A673 (cell line): Measurements from ENCODE around the gene PARP16.

ENCODE experiments used
- CTCF ChIP-seq: fragments of 300-800, 200-600 bp; sonication (generic); conservative IDR thresholded peaks from 2 replicates; pipeline ENCODE4 v1.5.1; 2017; ENCODE audit warnings: low read depth, mild to moderate bottlenecking, antibody characterized with exemption, low read length, moderate library complexity, mixed read lengths
- EZH2 ChIP-seq: fragments of 200-600 bp; sonication (generic); IDR thresholded peaks from 2 replicates; pipeline ENCODE4 v1.6.1; 2017; ENCODE audit warnings: borderline replicate concordance, low read depth, mild to moderate bottlenecking, mixed read lengths, antibody characterized with exemption, low read length; ENCODE audit not compliant: poor library complexity, severe bottlenecking

- TF ChIP-seq CTCF (no peak), EZH2 (no peak)
Measured at GRCh38 chr15:65333148-65333820, 46.6 kb upstream of the PARP16 start.
